IPS DF 6.9 (cell line): ENCODE data around the gene CLEC4E.
"Not testable (repeated sequence)": the region's sequence is repeated elsewhere in the genome, so short reads cannot be mapped to it uniquely, and the experiment has no call there.

Experiments used
- DNase-seq: peaks from one replicate; pipeline ENCODE4 v3.0.0-alpha.2; 2013; ENCODE audit warnings: low read depth, low spot score
- H3K27ac ChIP-seq: one replicate; pipeline ENCODE4 v1.5.1; 2013; ENCODE audit warnings: low read length, control low read depth
- H3K27me3 ChIP-seq: 2 replicates; pipeline ENCODE4 v1.6.1; 2013; ENCODE audit warnings: mild to moderate bottlenecking, low read length; ENCODE audit not compliant: control insufficient read depth, insufficient read depth
- H3K36me3 ChIP-seq: 2 replicates; pipeline ENCODE4 v1.6.1; 2013; ENCODE audit warnings: low read length; ENCODE audit not compliant: control insufficient read depth, insufficient read depth
- H3K4me1 ChIP-seq: 2 replicates; pipeline ENCODE4 v1.6.1; 2013; ENCODE audit warnings: low read length; ENCODE audit not compliant: control insufficient read depth, insufficient read depth
- H3K4me3 ChIP-seq: 2 replicates; pipeline ENCODE4 v1.5.1; 2013; ENCODE audit warnings: mild to moderate bottlenecking, low read length
- H3K9me3 ChIP-seq: 2 replicates; pipeline ENCODE4 v1.6.1; 2013; ENCODE audit warnings: low read length, inconsistent platforms; ENCODE audit not compliant: control insufficient read depth, insufficient read depth
- WGBS: extraction: QIAGEN DNeasy Blood & Tissue Kit; methylation state at CpG from one replicate; pipeline ENCODE4 v1.1.7; 2013; ENCODE audit warnings: mixed read lengths, missing lambda C conversion rate; ENCODE audit not compliant: insufficient read length, insufficient coverage; 5-methylcytosine and 5-hydroxymethylcytosine counted together

Gene CLEC4E, protein sequence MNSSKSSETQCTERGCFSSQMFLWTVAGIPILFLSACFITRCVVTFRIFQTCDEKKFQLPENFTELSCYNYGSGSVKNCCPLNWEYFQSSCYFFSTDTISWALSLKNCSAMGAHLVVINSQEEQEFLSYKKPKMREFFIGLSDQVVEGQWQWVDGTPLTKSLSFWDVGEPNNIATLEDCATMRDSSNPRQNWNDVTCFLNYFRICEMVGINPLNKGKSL

GRCh38 chr12:8540831-8541230 lies at the start of gene CLEC4E:
CLEC4E (minus strand) TSS chr12:8540905; CDS start chr12:8540797, 108 bp downstream.
- H3K27ac ChIP-seq, H3K9me3 ChIP-seq, DNase-seq, H3K36me3 ChIP-seq, H3K27me3 ChIP-seq, H3K4me3 ChIP-seq, H3K4me1 ChIP-seq: not testable (repeated sequence)
- no CpG with 5 or more reads among the region's 4 CpGs for WGBS

DNA sequence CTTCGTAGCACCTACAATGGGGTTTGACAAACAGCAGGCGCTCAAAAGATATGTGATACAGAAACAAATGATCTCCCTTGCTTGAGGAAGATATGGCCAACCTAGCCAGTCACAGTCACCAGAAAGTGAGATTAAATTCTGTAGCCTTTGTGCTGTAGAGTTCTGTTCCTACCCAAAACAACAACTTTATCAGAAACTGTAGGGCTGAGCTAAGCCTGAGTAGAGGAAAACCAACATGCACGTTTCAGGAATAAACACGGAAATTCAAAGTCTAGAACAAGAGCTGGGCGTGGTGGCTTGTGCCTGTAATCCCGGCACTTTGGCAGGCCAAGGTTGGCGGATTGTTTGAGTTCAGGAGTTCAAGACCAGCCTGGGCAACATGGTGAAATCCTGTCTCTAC lies 49.0 kb upstream of the CLEC4E start:
- Histone ChIP-seq H3K4me3 (no peak overlapping the region), H3K27ac (no peak overlapping the region), H3K27me3 (no peaks in the 10 kb centered on the region), H3K36me3 (no peaks in the 10 kb centered on the region; the same call in 1 of the 2 replicates), H3K9me3 (no peaks in the 10 kb centered on the region), H3K4me1 (peaks cover 5% of the 10 kb centered on the region)
- DNase-seq, result no peak
- WGBS, result no CpG with 5 or more reads among the region's 7 CpGs

DNA sequence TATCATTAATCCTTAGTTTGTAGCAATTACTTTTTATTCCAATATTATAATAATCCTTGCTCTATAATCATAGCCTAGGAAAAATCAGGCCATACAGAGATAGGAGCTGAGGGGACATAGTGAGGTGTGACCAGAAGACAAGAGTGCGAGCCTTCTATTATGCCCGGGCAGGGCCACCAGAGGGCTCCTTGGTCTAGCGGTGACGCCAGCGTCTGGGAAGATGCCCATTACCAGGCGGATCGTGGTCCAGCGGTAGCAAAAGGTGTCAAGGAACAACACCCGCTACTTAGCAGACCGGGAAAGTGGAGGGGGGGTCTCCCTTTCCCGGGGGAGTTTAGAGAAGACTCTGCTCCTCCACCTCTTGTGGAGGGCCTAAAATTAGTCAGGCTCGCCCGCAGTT lies 43.8 kb upstream of the CLEC4E start:
- WGBS, result no CpG with 5 or more reads among the region's 13 CpGs
- H3K36me3 ChIP-seq, H3K9me3 ChIP-seq, H3K4me3 ChIP-seq, DNase-seq, H3K27ac ChIP-seq, H3K27me3 ChIP-seq, H3K4me1 ChIP-seq: not testable (repeated sequence)

- Histone ChIP-seq H3K4me3 (no peak overlapping the region), H3K27ac (no peak overlapping the region), H3K9me3 (no peaks in the 10 kb centered on the region), H3K4me1 (no peaks in the 10 kb centered on the region), H3K36me3 (no peaks in the 10 kb centered on the region), H3K27me3 (no peaks in the 10 kb centered on the region)
- no peak for DNase-seq
- WGBS, result no CpG with 5 or more reads among the region's 7 CpGs
Observed at GRCh38 chr12:8584004-8584403, 43.3 kb upstream of the CLEC4E start.

DNA sequence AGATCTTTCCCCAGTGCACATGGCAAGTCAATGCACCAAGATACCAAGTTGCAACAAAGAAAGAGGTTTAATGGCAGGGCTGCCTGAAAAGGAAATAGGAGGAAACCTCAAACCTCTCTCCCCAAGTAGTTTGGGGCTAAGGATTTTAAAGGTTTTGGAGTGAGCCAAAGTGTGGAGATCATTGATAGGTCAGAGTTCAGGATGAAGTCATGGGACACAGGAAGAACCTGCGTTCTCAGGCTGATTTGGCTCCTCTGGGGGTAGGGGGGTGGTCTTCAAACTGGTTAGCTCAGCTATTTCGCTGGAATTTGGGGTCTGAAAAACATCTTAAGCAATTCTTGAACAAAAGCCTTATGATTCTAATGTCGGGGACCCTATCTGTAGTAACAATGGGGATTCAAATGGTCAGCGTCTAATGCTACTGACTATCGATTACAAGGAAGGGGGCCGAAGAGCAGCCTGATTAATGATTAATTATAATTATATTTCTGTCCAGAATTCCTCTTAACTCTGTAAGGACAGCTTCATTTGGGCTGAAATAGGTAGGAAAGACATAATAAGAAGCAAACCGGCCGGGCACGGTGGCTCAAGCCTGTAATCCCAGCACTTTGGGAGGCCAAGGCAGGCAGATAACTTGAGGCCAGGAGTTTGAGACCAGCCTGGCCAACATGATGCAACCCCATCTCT lies 40.5 kb upstream of the CLEC4E start:
- no peaks in the 10 kb centered on the region for H3K4me1 ChIP-seq
- WGBS, result no CpG with 5 or more reads among the region's 9 CpGs

DNA sequence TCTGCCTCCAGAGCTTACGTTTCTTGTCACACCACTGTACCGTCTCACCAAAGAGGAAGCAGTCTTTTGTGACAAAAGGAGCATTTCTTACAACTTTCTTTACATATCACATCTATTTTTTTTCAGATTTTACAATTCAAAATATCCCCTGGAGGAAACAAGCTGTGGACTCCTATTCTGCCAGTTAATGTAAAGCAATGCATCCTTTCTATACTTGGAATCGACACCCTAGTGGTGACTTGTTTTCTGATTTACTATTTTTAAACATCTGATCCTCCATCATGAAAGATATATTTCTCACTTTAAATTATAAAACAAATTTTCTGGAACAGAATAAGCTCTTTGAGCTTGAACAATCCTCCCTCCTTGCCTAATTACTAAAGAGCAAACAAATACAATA lies 37.2 kb upstream of the CLEC4E start:
- no peak for DNase-seq
- H3K27me3 ChIP-seq, result no peaks in the 10 kb centered on the region
- no peaks in the 10 kb centered on the region for H3K36me3 ChIP-seq
- H3K9me3 ChIP-seq, result no peaks in the 10 kb centered on the region
- H3K27ac ChIP-seq, result no peak overlapping the region
- no peak overlapping the region for H3K4me3 ChIP-seq
- no peaks in the 10 kb centered on the region for H3K4me1 ChIP-seq
- WGBS, result no CpG with 5 or more reads among the region's 3 CpGs

More for the DNA sequence above, 40.5 kb upstream of the CLEC4E start:
- Histone ChIP-seq H3K27me3 (no peaks in the 10 kb centered on the region), H3K27ac (no peak overlapping the region), H3K36me3 (no peaks in the 10 kb centered on the region), H3K4me3 (no peak overlapping the region), H3K9me3 (no peaks in the 10 kb centered on the region)
- DNase-seq, result no peak

DNA sequence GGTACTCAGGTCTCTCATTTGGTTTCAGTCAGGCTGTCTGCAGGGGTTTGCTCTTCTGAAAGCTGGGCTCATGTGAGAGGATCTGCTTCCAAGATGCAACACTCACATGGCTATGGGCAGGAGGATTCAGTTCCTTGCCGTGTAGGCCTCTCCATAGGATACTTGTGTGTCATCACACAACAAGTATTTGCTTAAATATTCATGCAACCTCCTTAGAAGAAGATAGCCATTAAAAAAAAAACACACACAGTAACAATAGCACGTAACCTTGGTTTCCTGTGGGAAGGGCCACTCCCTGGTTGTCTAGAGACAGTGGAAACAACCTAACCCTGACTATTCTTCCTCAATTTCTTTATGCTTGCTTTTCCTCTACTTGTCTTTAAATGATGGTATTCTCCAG lies 31.8 kb upstream of the CLEC4E start:
- no peaks in the 10 kb centered on the region for H3K9me3 ChIP-seq
- no peak overlapping the region for H3K27ac ChIP-seq
- WGBS, result no CpG with 5 or more reads among the region's 2 CpGs
- H3K4me1 ChIP-seq, result no peaks in the 10 kb centered on the region
- no peaks in the 10 kb centered on the region; the same call in 1 of the 2 replicates for H3K36me3 ChIP-seq
- H3K4me3 ChIP-seq, result no peak overlapping the region
- no peaks in the 10 kb centered on the region for H3K27me3 ChIP-seq
- DNase-seq, result no peak

DNA sequence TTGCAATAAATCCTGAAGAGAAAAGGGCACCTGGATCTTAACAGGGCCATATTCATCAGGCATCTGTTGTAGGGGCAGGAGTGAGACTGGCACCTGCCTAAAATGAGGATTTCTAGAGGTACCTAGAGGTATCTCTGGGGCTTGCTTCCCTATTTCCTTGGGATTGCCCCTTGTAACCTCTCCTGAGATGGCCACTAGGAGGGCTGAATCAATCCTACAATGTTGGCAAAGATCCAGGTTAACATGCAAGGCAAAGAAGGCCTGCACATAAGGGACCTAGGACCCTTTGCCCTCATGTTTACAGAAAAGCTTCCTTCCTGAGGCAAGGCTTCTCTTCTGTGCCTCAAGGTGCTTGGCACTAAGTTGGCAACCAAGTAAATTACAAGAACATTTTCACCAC lies 25.8 kb upstream of the CLEC4E start:
- Histone ChIP-seq H3K27me3 (no peaks in the 10 kb centered on the region), H3K4me3 (no peak overlapping the region), H3K27ac (no peak overlapping the region), H3K36me3 (no peaks in the 10 kb centered on the region; the same call in 1 of the 2 replicates), H3K4me1 (peaks cover 2% of the 10 kb centered on the region; the same call in 1 of the 2 replicates), H3K9me3 (no peaks in the 10 kb centered on the region)
- no peak for DNase-seq

GRCh38 chr12:8566052-8566451 lies 25.3 kb upstream of the CLEC4E start:
- not testable (repeated sequence) for H3K27ac ChIP-seq

GRCh38 chr12:8564656-8565055 lies 24.0 kb upstream of the CLEC4E start:
- Histone ChIP-seq H3K4me3 (no peak overlapping the region), H3K36me3 (no peaks in the 10 kb centered on the region; the same call in 1 of the 2 replicates), H3K27me3 (no peaks in the 10 kb centered on the region), H3K27ac (no peak overlapping the region), H3K4me1 (peaks cover 2% of the 10 kb centered on the region; the same call in 1 of the 2 replicates), H3K9me3 (no peaks in the 10 kb centered on the region)
- WGBS, result no CpG with 5 or more reads among the region's 22 CpGs
- DNase-seq, result no peak

More at GRCh38 chr12:8566052-8566451, 25.3 kb upstream of the CLEC4E start:
- H3K27me3 ChIP-seq, H3K36me3 ChIP-seq, DNase-seq, H3K4me1 ChIP-seq, H3K9me3 ChIP-seq, H3K4me3 ChIP-seq: not testable (repeated sequence)
- WGBS, result no CpG with 5 or more reads among the region's 2 CpGs

- Histone ChIP-seq H3K4me1 (peaks cover 2% of the 10 kb centered on the region; the same call in 1 of the 2 replicates), H3K27ac (no peak overlapping the region), H3K36me3 (no peaks in the 10 kb centered on the region; the same call in 1 of the 2 replicates), H3K4me3 (no peak overlapping the region), H3K9me3 (no peaks in the 10 kb centered on the region), H3K27me3 (no peaks in the 10 kb centered on the region)
- DNase-seq, result no peak
- no CpG with 5 or more reads among the region's 3 CpGs for WGBS
Observed at GRCh38 chr12:8563356-8563755, 22.7 kb upstream of the CLEC4E start.
